GM12878 (cell line): ENCODE measurements around the gene CLPSL1. TPM values are rescaled to one million over a fixed set of nuclear protein-coding genes. Genes with fewer than 3 reads are reported as not detected.
"Not testable (repeated sequence)": the region's sequence is repeated elsewhere in the genome, so short reads cannot be mapped to it uniquely, and the experiment has no call there.

Source experiments
- ATAC-seq: fragments of 200-7000 bp; cut with Tn5 transposase; 3 replicates; pipeline ENCODE4 v1.9.1; 2020; ENCODE audit warnings: mild to moderate bottlenecking, moderate library complexity
- BruUV-seq: library from RNA; stranded (reverse); fragments of 400-500 nt; replicated peaks from 2 replicates; lab custom pipeline; 2021; lab: Mats Ljungman, UMichigan
- CTCF ChIA-PET: fragments of 300-600 bp; sonication (Branson Sonifier 250); formaldehyde crosslinking; extraction: SDS; loops from one replicate; lab custom pipeline; 2021; ENCODE audit warnings: inconsistent platforms; lab: Yijun Ruan, JAX
- POLR2A ChIA-PET: fragments of 350-600 bp; formaldehyde crosslinking; extraction: SDS; loops from one replicate; lab custom pipeline; 2021; ENCODE audit warnings: inconsistent platforms; lab: Charles Lee
- RAD21 ChIA-PET: fragments of 300-600 bp; sonication (Branson Sonifier 250); formaldehyde crosslinking; loops from one replicate; lab custom pipeline; 2023; ENCODE audit warnings: antibody characterized with exemption; ENCODE audit not compliant: unreplicated experiment; lab: Charles Lee
- SMC1A ChIA-PET: fragments of 300-600 bp; sonication (Branson Sonifier 250); formaldehyde crosslinking; loops from one replicate; lab custom pipeline; 2023; ENCODE audit not compliant: unreplicated experiment, uncharacterized antibody; lab: Charles Lee
- DNase-seq: peaks from one replicate; pipeline ENCODE4 v3.0.0-alpha.2; 2011; ENCODE audit warnings: low read depth, low spot score
- FAIRE-seq: peaks from 3 replicates; lab custom pipeline; 2011; peaks lifted over from hg19 to GRCh38; lab: Jason Lieb, UNC
- H2AFZ ChIP-seq: 2 replicates; pipeline ENCODE4 v1.6.0; 2011; ENCODE audit warnings: low read depth, low read length, control low read depth; ENCODE audit not compliant: control insufficient read depth
- H3K27ac ChIP-seq: 2 replicates; pipeline ENCODE4 v1.5.1; 2011; ENCODE audit warnings: control low read depth; ENCODE audit not compliant: control insufficient read depth, insufficient read depth
- H3K27me3 ChIP-seq, 2 experiments: replicated peaks in 1 of 2; 2 replicates each; pipeline versions ENCODE4 v1.6.0 to v1.6.1; 2011; ENCODE audit warnings: low read length in 1 of 2; ENCODE audit not compliant: control insufficient read depth in 2 of 2, insufficient read depth in 2 of 2
- H3K36me3 ChIP-seq, 2 experiments: 2 replicates each; pipeline ENCODE4 v1.5.1; 2011; ENCODE audit warnings: low read length in 1 of 2; ENCODE audit not compliant: control insufficient read depth in 2 of 2, insufficient read depth in 2 of 2
- H3K4me1 ChIP-seq: 2 replicates; pipeline ENCODE4 v1.6.1; 2011; ENCODE audit warnings: mild to moderate bottlenecking, low read length, moderate library complexity, mixed read lengths; ENCODE audit not compliant: control insufficient read depth, insufficient read depth
- H3K4me2 ChIP-seq: 2 replicates; pipeline ENCODE4 v1.6.0; 2011; ENCODE audit warnings: control low read depth; ENCODE audit not compliant: control insufficient read depth, insufficient read depth
- H3K4me3 ChIP-seq: fragments of 200-600 bp; sonication (generic); 2 replicates; pipeline ENCODE4 v1.5.1; 2016
- H3K79me2 ChIP-seq: 2 replicates; pipeline ENCODE4 v1.6.0; 2011; ENCODE audit warnings: low read length; ENCODE audit not compliant: control insufficient read depth, insufficient read depth
- H3K9ac ChIP-seq: 2 replicates; pipeline ENCODE4 v1.8.0; 2011; ENCODE audit warnings: low read length, control low read depth, mixed read lengths; ENCODE audit not compliant: control insufficient read depth, insufficient read depth
- H3K9me3 ChIP-seq: replicated peaks from 3 replicates; pipeline ENCODE4 v1.5.1; 2011; ENCODE audit warnings: mild to moderate bottlenecking, low read length; ENCODE audit not compliant: control insufficient read depth, insufficient read depth
- H4K20me1 ChIP-seq: 2 replicates; pipeline ENCODE4 v1.6.0; 2011; ENCODE audit not compliant: control insufficient read depth, insufficient read depth
- ATF2 ChIP-seq: IDR thresholded peaks from 2 replicates; pipeline ENCODE4 v1.6.1; 2012; ENCODE audit warnings: low read length, inconsistent platforms
- ATF7 ChIP-seq: fragments of 450-650 bp; IDR thresholded peaks from 2 replicates; pipeline ENCODE4 v1.6.1; 2016; ENCODE audit warnings: low read depth, mild to moderate bottlenecking
- CBX3 ChIP-seq: fragments of 200-600 bp; sonication (generic); IDR thresholded peaks from 2 replicates; pipeline ENCODE4 v1.6.1; 2016; ENCODE audit warnings: low read depth, borderline replicate concordance
- CHD1 ChIP-seq: IDR thresholded peaks from 2 replicates; pipeline ENCODE4 v1.6.1; 2012; ENCODE audit warnings: low read depth, low read length, improper control_type of control experiment
- E2F4 ChIP-seq: IDR thresholded peaks from 2 replicates; pipeline ENCODE4 v1.6.1; 2012; ENCODE audit warnings: low read depth, low read length, improper control_type of control experiment
- JUNB ChIP-seq: IDR thresholded peaks from 2 replicates; pipeline ENCODE4 v1.6.1; 2016; ENCODE audit warnings: antibody characterized with exemption, mild to moderate bottlenecking
- NR2F1 ChIP-seq: fragments of 450-650 bp; conservative IDR thresholded peaks from 2 replicates; pipeline ENCODE4 v1.6.1; 2017; ENCODE audit warnings: mild to moderate bottlenecking
- SIN3A ChIP-seq: IDR thresholded peaks from 2 replicates; pipeline ENCODE4 v1.6.1; 2012; ENCODE audit warnings: low read depth, low read length, improper control_type of control experiment
- SP1 ChIP-seq: IDR thresholded peaks from one replicate; pipeline ENCODE4 v1.6.1; 2011; ENCODE audit warnings: low read depth, low read length
- STAT1 ChIP-seq: fragments of 450-650 bp; conservative IDR thresholded peaks from 2 replicates; pipeline ENCODE4 v1.6.1; 2014; ENCODE audit warnings: antibody characterized with exemption, mild to moderate bottlenecking
- SUZ12 ChIP-seq: fragments of 200-600 bp; sonication (generic); IDR thresholded peaks from one replicate; pipeline ENCODE4 v1.6.1; 2018; ENCODE audit warnings: antibody characterized with exemption, mild to moderate bottlenecking; ENCODE audit not compliant: unreplicated experiment
- WRNIP1 ChIP-seq: IDR thresholded peaks from 2 replicates; pipeline ENCODE4 v1.6.1; 2011; ENCODE audit warnings: low read depth, low read length, improper control_type of control experiment, borderline replicate concordance
- WGBS: methylation state at CpG from one replicate; pipeline ENCODE4 v1.1.6; 2016; ENCODE audit warnings: low lambda C conversion rate; ENCODE audit not compliant: insufficient replicate concordance, insufficient coverage; ENCODE audit errors: missing lambda C conversion rate; 5-methylcytosine and 5-hydroxymethylcytosine counted together
- in situ Hi-C: fragments of 300-500 bp; cut with MboI; formaldehyde crosslinking; loops from 9 replicates; pipeline ENCODE4 v1.14.3; 2018; ENCODE audit warnings: mixed read lengths
- intact Hi-C: fragments of 100-400 bp; cut with micrococcal nuclease; formaldehyde crosslinking; loops from one replicate; pipeline ENCODE4 v1.14.2; 2022; ENCODE audit not compliant: unreplicated experiment
- polyA plus RNA-seq, 11 experiments: library from polyadenylated mRNA; depleted of rRNA in 4 of 11; unstranded in 6 of 11; stranded (reverse) in 5 of 11; fragments of >200 nt; fragmentation: Nextera tagmentation in 4 of 11; fragmentation: Illumina TruSeq in 1 of 11; extraction: Ambion mirVana in 4 of 11; extraction: Trizol in 1 of 11; gene quantifications; 1 replicate in 1 of 11; 2 replicates in 10 of 11; pipeline versions ENCODE4 v1.2.1 to v1.2.3, GENCODE V29; 2011 to 2016; ENCODE audit warnings: inconsistent platforms in 2 of 11, missing spikeins in 2 of 11, low read depth in 1 of 11
- total RNA-seq, 4 experiments: library from RNA; depleted of rRNA in 3 of 4; stranded (reverse); fragments of >200 nt in 3 of 4; fragmentation: Illumina TruSeq in 1 of 4; extraction: Trizol in 1 of 4; gene quantifications; 2 replicates each; pipeline versions ENCODE4 v1.2.1 to v1.2.3, GENCODE V29; 2013 to 2021

The CLPSL1 gene
- total and polyA plus RNA-seq, 10 of the 15 experiments (the other 5 are each of a cell fraction or from before 2014, with no cell fraction given): not detected

DNA sequence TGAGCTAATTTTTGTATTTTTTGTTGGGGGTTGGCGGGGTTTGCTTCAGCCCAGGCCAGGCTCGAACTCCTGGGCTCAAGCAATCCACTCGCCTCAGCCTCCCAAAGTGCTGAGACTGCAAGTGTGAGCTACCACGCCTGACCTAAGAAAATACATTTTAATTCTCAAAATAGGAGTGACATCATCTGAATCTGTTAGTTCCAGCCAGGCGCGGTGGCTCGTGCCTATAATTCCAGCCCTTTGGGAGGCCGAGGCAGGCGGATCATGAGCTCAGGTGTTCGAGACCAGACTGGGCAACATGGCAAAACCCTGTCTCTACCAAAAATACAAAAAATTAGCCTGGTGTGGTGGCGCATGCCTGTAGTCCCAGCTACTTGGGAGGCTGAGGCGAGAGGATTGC lies 46.5 kb upstream of the CLPSL1 start:
- ATAC-seq, FAIRE-seq, in situ Hi-C loops, H3K79me2 ChIP-seq, H3K9me3 ChIP-seq, H3K27me3 ChIP-seq, H3K4me2 ChIP-seq, H3K27ac ChIP-seq, H3K9ac ChIP-seq, H3K36me3 ChIP-seq, BruUV-seq, H4K20me1 ChIP-seq, DNase-seq, H2AFZ ChIP-seq, H3K4me3 ChIP-seq: not testable (repeated sequence)
- CTCF ChIA-PET: interaction anchor here (0.9 to 9.7 kb wide), 9 partner anchors 16 to 213 kb away, joined by 3 to 374 read pairs (median 4); no protein-coding TSS in a partner anchor
- POLR2A ChIA-PET: interaction anchor here (1.1 to 1.4 kb wide), 2 partner anchors 67 to 211 kb away, joined by 3 read pairs; no protein-coding TSS in a partner anchor
- intact Hi-C loops: loop anchor here (5.0 to 10.0 kb wide), 2 partner anchors 390 to 437 kb away; partner anchors contain the start of genes DEF6 and PPARD
- WGBS: 94% methylated on average over 12 of the region's 12 CpGs
- RAD21 ChIA-PET: interaction anchor here (0.7 to 5.6 kb wide), 15 partner anchors 16 to 390 kb away, joined by 3 to 49 read pairs (median 3); no protein-coding TSS in a partner anchor
- H3K4me1 ChIP-seq: peaks cover 25% of the 10 kb centered on the region
- SMC1A ChIA-PET: interaction anchor here (1.0 to 4.0 kb wide), 11 partner anchors 42 to 154 kb away, joined by 3 to 47 read pairs (median 6); no protein-coding TSS in a partner anchor

DNA sequence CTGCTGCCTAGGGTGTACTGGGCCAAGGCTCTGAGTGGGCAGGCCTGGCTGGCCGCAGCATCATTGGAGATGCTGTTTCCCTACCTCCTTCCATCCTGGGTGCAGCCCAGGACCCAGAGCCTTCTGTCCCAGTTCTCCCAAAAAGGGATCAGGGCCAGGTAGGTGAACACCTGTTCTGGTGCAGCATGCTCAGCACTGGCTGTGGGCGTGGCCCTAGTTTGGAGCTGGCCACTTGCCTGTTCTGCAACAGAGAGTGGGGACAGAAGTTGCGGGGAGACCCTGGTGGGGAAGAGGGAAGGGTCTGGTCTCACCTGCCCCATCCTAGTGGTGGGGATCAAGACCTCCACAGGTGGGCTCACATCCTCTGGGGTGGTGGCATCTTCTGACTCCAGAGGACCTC lies 45.4 kb upstream of the CLPSL1 start:
- SMC1A ChIA-PET: interaction anchor here (1.0 to 6.2 kb wide), 20 partner anchors 9 to 212 kb away, joined by 3 to 149 read pairs (median 8); no protein-coding TSS in a partner anchor
- intact Hi-C loops (loop anchor here (5.0 to 10.0 kb wide), 2 partner anchors 68 to 391 kb away; partner anchors contain the start of gene PPARD), in situ Hi-C loops (loop anchor here (5.0 kb wide), 2 partner anchors 153 to 213 kb away; no protein-coding TSS in a partner anchor)
- Histone ChIP-seq H4K20me1 (no peaks in the 10 kb centered on the region), H3K27ac (no peak overlapping the region), H3K9me3 (no peaks in the 10 kb centered on the region), H3K9ac (no peak overlapping the region), H3K36me3 (no peaks in the 10 kb centered on the region), H3K4me3 (no peak overlapping the region), H2AFZ (no peak overlapping the region), H3K27me3 (no peaks in the 10 kb centered on the region), H3K4me2 (no peak overlapping the region), H3K79me2 (no peaks in the 10 kb centered on the region; the same call in 1 of the 2 replicates), H3K4me1 (peaks cover 16% of the 10 kb centered on the region)
- POLR2A ChIA-PET: interaction anchor here (1.1 to 1.5 kb wide), 4 partner anchors 8 to 144 kb away, joined by 3 to 6 read pairs (median 4); no protein-coding TSS in a partner anchor
- 89% methylated on average over 3 of the region's 3 CpGs for WGBS
- no TSS peak for BruUV-seq
- FAIRE-seq (no peak), ATAC-seq (no peak), DNase-seq (no peak)
- CTCF ChIA-PET: interaction anchor here (1.0 to 9.7 kb wide), 26 partner anchors 9 to 265 kb away, joined by 3 to 374 read pairs (median 10); partner anchors contain the start of gene FKBP5
- RAD21 ChIA-PET: interaction anchor here (0.9 to 5.3 kb wide), 15 partner anchors 53 to 283 kb away, joined by 3 to 91 read pairs (median 6); partner anchors contain the start of gene FANCE
- TF ChIP-seq WRNIP1: no peak
- TF ChIP-seq CHD1: no peak
- TF ChIP-seq E2F4: no peak
- TF ChIP-seq ATF7: no peak
- no peak for TF ChIP-seq STAT1
- TF ChIP-seq SIN3A: no peak
- TF ChIP-seq SP1: no peak
- TF ChIP-seq SUZ12: no peak
- TF ChIP-seq CBX3: no peak
- no peak for TF ChIP-seq NR2F1
- TF ChIP-seq JUNB: no peak
- TF ChIP-seq ATF2: no peak
